ENCODE data around the gene FAM171A1.
"Not testable (repeated sequence)": the region's sequence is repeated elsewhere in the genome, so short reads cannot be mapped to it uniquely, and the experiment has no call there.

DNA sequence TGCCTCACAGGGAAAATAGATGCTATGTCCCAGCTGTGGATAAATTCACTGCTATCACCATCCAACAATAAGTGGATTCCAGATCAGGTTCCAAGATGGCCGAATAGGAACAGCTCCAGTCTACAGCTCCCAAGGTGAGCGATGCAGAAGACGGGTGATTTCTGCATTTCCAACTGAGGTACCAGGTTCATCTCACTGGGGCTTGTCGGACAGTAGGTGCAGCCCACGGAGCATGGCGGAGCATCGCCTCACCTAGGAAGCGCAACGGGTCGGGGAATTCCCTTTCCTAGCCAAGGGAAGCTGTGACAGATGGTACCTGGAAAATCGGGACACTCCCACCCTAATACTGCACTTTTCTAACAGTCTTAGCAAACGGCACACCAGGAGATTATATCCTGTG is 101.3 kb downstream of the FAM171A1 start:
- TF ChIP-seq, protein P1, sequence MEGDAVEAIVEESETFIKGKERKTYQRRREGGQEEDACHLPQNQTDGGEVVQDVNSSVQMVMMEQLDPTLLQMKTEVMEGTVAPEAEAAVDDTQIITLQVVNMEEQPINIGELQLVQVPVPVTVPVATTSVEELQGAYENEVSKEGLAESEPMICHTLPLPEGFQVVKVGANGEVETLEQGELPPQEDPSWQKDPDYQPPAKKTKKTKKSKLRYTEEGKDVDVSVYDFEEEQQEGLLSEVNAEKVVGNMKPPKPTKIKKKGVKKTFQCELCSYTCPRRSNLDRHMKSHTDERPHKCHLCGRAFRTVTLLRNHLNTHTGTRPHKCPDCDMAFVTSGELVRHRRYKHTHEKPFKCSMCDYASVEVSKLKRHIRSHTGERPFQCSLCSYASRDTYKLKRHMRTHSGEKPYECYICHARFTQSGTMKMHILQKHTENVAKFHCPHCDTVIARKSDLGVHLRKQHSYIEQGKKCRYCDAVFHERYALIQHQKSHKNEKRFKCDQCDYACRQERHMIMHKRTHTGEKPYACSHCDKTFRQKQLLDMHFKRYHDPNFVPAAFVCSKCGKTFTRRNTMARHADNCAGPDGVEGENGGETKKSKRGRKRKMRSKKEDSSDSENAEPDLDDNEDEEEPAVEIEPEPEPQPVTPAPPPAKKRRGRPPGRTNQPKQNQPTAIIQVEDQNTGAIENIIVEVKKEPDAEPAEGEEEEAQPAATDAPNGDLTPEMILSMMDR (IDR thresholded peaks at IDR 0.05; ENCODE audit: insufficient read depth, low read depth, low read length) = not testable (repeated sequence)
- TF ChIP-seq EZH2 (IDR thresholded peaks at IDR 0.05; ENCODE audit: insufficient read depth, low read length) = not testable (repeated sequence)

Measured in astrocyte (in vitro differentiated cells and primary cell).